HG02970 (cell line): ENCODE results near the gene CCDC126.

ENCODE experiments used
- ATAC-seq: cut with Tn5 transposase; IDR thresholded peaks from one replicate; pipeline ENCODE4 v1.9.1; 2021; ENCODE audit warnings: mild to moderate bottlenecking, moderate library complexity, moderate number of reproducible peaks; ENCODE audit not compliant: unreplicated experiment, low FRiP score

CCDC126 gene

DNA sequence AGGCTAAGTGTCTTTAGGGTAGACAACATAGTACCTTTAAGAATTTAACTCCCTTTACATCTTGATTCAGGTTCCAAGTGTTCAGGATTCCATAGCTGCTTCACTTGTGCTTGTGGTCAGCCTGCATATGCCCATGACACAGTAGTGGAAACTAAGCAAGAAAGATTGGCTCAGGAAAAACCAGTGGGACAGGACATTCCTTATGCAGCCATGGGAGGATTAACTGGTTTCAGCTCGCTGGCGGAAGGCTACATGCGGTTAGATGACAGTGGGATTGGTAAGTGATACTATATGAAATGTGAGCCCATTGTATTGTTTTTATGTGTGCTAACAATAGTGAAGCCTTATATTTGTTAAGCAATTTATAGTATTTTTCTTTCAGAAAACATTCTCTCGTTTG, 94.1 kb downstream of the CCDC126 start:
- ATAC-seq = no peak

DNA sequence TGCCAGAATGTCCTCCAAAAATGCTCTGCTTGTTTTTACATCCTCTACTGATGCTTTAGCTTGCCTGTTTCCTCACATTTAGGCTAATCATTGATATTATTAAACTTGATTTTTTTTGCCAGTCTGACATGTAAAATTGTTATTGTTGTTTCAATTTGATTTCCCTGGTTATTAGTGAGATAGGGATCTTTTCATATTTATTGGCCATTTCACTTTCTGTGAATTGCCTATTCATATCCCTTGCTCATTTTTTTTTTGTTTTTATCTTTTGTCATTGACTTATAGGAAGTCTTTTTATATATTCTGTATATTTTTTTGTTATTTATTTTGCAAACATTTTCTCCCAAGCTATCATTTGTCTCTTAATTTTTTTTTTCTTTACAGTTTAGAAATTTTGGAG, 96.0 kb downstream of the CCDC126 start:
- no peak for ATAC-seq
